ENCODE data around the gene USP48. TPM values are rescaled to one million over a fixed set of nuclear protein-coding genes. Genes with fewer than 3 reads are reported as not detected.

Gene USP48
- total RNA-seq = 27.6 and 35.6 TPM in 2 replicates

GRCh38 chr1:21782868-21783678 is at the start of gene USP48:
TSS of gene USP48 (minus strand) at chr1:21783149. CDS start at chr1:21782957, 192 bp downstream.

GRCh38 chr1:21811875-21812305 is 28.9 kb upstream of the USP48 start, which contains the start of gene LDLRAD2:
TSS of gene LDLRAD2 (plus strand) at chr1:21812265. CDS start at chr1:21812452, 187 bp downstream.

DNA sequence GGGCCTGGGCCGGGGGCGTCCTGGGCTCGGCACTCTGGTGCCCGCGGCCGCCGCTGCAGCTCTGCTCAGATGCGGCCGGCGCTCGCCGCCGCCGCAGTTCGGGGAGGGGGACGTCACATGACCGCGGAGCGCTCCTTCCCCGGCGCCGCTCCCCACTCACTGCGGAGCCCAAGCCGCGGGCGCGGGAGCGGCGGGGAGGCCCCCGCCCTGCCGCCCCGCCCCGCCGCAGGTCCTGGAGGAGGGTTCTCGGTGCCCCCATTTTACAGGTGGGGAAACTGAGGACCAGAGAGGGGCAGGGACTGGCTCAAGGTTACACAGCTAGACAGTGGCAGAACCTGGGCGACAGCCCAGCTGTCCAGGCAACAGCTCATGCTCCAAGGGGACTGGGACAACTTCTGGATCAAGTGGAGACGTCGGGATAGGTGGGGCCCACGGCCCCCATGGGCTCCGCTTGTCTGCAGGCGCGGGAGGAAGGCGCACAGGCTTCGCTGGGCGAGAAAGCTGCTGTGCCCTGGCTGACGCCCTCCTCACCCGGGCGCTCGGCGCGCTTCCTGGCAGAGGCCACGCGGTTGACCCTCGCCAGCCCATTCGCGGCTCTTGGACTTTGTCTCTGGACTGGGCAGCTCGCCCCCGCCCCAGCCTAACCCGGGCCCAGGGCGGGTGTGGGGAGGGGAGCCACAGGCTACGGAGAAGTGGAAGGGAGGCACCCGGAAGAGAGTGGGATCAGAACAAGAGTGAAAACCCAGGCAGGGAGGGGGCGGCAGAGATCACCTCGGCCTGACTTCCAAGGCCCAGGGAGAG is 113.5 kb downstream of the USP48 start, which contains the start of gene RAP1GAP:
Gene RAP1GAP, minus strand, starts transcription at position 100 of the 801 bp plus-strand sequence. CDS start 49,325 bp downstream, outside the sequence.

Other genes starting within 250 kb of the USP48 start
- gene RAP1GAP, start 113.8 kb downstream of the USP48 start, total RNA-seq = not detected in 2 replicates
- gene LDLRAD2, start 29.1 kb upstream of the USP48 start, total RNA-seq = not detected in 2 replicates
- gene HSPG2, start 154.2 kb upstream of the USP48 start, total RNA-seq = 123 and 144 TPM in 2 replicates
- gene CELA3B, start 193.9 kb upstream of the USP48 start, total RNA-seq = not detected in 2 replicates
- not detected in 2 replicates for gene CELA3A, start 218.5 kb upstream of the USP48 start, total RNA-seq

Measured in subcutaneous preadipocyte (primary cell).